LNCAP (cell line): Measurements from ENCODE around the gene PCSK2.

Experiments
- TF ChIP-seq, protein P1 (sequence below): fragments of 450-650 bp; IDR thresholded peaks from 2 replicates; pipeline ENCODE4 v1.5.1; 2017; ENCODE audit warnings: mild to moderate bottlenecking

Gene PCSK2

DNA sequence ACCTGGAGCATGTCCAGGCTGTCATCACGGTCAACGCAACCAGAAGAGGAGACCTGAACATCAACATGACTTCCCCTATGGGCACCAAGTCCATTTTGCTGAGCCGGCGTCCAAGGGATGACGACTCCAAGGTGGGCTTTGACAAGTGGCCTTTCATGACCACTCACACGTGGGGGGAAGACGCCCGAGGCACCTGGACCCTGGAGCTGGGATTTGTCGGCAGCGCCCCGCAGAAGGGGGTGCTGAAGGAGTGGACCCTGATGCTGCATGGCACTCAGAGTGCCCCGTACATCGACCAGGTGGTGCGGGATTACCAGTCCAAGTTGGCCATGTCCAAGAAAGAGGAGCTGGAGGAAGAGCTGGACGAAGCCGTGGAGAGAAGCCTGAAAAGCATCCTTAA is 254.8 kb downstream of the PCSK2 start:
- TF ChIP-seq, protein P1, sequence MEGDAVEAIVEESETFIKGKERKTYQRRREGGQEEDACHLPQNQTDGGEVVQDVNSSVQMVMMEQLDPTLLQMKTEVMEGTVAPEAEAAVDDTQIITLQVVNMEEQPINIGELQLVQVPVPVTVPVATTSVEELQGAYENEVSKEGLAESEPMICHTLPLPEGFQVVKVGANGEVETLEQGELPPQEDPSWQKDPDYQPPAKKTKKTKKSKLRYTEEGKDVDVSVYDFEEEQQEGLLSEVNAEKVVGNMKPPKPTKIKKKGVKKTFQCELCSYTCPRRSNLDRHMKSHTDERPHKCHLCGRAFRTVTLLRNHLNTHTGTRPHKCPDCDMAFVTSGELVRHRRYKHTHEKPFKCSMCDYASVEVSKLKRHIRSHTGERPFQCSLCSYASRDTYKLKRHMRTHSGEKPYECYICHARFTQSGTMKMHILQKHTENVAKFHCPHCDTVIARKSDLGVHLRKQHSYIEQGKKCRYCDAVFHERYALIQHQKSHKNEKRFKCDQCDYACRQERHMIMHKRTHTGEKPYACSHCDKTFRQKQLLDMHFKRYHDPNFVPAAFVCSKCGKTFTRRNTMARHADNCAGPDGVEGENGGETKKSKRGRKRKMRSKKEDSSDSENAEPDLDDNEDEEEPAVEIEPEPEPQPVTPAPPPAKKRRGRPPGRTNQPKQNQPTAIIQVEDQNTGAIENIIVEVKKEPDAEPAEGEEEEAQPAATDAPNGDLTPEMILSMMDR: no peak

GRCh38 chr20:17482536-17482935 is 255.7 kb downstream of the PCSK2 start:
- TF ChIP-seq, protein P1: no peak

DNA sequence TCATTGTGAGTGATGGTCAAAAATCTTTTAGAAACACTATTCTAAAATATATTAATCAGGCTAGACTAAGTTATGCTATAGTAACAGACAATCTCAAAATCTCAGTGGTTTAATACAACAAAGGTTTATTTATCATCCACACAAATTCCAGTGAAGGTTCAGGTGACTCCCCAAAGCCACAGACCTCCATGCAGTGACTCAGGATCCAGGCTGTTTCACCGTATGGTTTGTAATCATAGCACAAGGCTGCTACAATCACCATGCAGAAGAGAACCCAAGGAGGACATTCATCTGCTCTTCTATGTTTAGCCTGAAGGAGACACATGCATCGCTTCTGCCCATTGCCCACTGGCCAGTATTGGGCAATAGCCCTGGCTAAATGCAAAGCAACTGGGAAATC is 258.2 kb downstream of the PCSK2 start:
- TF ChIP-seq, protein P1: no peak

- TF ChIP-seq, protein P1: no peak
Observed at GRCh38 chr20:17488916-17489600, 262.2 kb downstream of the PCSK2 start.

DNA sequence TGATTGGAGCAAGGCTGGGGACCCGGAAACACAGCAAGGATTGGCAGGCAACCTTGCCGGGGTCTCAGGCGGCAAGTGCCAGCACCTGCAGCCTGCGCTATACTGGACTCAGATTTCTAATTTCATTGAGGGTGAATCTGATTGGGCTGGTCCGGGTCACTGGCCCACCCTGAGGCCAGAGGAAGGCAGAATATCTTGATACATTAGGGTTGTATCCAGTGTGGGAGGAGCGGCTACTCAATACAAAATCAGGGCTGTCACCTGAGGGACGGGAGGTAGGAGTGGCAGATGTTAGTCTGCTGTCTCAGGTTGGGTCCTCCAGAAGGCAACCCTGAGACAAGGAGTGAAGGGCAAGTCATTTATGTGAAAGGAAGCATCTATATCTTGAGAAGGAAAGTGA is 263.7 kb downstream of the PCSK2 start:
- TF ChIP-seq, protein P1: no peak

- TF ChIP-seq, protein P1: no peak
Observed at GRCh38 chr20:17491041-17491440, 264.2 kb downstream of the PCSK2 start.

DNA sequence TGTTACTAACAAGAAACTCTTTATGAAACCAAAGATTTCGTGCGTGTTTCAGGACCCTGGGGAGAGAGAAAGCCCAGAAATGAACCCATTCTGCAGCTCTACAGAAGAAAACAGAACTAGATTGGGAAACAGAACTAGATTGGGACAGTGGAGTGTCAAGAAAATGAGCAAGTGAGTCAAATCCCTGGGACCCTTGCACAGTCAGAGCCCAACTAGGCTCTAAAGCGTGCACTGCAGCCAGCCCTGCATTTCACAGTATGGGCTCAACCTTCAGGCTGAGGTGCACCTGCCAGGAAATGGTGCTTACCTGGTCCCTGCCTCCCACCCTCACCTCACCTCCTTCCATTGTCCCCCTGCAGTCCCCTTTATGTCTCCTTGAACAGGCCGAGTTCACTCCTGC is 264.6 kb downstream of the PCSK2 start:
- TF ChIP-seq, protein P1: no peak

GRCh38 chr20:17493173-17493572 is 266.3 kb downstream of the PCSK2 start:
- TF ChIP-seq, protein P1: no peak
